ENCODE data around the gene HES6. TPM values are rescaled to one million over a fixed set of nuclear protein-coding genes. Genes with fewer than 3 reads are reported as not detected.

HES6 gene
- total RNA-seq, 2 donors from 2014 or later, result 55.6 to 79.5 TPM

DNA sequence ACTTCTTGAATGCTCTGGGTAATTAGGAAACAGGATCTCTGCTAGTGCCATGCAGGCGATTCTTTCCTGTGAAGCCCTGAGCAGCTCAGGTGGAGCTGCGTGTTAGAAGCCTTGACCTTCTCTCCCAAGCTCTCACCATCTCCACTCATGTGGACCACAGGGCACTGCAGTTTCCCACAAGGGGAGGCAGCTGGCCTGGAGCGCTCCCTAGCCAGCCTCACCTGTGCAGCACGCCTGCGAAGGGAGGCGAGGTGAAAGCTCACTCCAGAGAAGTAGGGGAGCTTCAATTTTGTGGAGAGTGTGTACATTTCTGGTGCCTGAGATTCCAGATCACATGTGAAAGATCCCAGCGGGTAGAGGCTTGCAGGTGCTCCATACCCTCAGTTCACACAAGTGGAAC, 11.1 kb upstream of the HES6 start:
- intact Hi-C loops (cut with DNase I), result no loop called here
- Histone ChIP-seq H3K9ac (ENCODE audit: low read depth in 2 of 2, low read length in 2 of 2) (no peak overlapping the region), H3K27ac (no peak overlapping the region), H3K4me1 (no peaks in the 10 kb centered on the region), H3K27me3 (no peaks in the 10 kb centered on the region), H3K36me3 (no peaks in the 10 kb centered on the region), H3K9me3 (no peaks in the 10 kb centered on the region), H3K4me3 (no peak overlapping the region)
- DNase-seq, result no peak
- TF ChIP-seq, protein P1, sequence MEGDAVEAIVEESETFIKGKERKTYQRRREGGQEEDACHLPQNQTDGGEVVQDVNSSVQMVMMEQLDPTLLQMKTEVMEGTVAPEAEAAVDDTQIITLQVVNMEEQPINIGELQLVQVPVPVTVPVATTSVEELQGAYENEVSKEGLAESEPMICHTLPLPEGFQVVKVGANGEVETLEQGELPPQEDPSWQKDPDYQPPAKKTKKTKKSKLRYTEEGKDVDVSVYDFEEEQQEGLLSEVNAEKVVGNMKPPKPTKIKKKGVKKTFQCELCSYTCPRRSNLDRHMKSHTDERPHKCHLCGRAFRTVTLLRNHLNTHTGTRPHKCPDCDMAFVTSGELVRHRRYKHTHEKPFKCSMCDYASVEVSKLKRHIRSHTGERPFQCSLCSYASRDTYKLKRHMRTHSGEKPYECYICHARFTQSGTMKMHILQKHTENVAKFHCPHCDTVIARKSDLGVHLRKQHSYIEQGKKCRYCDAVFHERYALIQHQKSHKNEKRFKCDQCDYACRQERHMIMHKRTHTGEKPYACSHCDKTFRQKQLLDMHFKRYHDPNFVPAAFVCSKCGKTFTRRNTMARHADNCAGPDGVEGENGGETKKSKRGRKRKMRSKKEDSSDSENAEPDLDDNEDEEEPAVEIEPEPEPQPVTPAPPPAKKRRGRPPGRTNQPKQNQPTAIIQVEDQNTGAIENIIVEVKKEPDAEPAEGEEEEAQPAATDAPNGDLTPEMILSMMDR (IDR thresholded peaks at IDR 0.05), result no peak

DNA sequence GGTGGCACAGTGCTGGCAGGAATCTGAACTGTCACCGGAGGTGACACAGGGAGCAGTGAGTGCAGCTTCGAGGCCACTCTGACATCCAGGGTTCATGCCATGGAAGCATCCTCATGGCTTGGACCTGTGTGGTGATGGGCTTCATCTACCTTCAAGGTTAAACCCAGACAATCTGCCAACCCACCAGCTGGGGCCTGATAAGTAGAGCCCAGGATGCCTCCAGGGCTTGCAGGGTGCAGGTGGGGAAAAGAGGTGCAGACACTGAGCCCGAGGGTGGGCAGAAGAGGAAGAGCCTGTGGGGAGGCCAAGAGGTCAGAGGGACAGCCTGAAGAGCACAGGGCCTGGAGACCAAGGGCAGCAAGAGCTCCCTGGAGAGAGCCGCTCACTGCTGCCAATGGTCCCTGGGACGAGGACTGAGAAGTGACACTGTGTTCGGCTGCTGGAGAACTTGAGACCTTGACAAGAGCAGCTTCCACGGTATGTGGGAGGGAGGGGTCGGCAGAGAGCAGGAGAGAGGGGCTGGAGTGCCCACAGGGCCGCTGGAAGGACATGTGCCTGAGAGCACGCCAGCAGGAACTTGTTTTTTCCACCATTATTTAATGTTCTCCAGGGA, 8.1 kb upstream of the HES6 start:
- Histone ChIP-seq H3K4me3 (no peak overlapping the region), H3K27ac (no peak overlapping the region), H3K9ac (ENCODE audit: low read depth in 2 of 2, low read length in 2 of 2) (no peak overlapping the region), H3K27me3 (no peaks in the 10 kb centered on the region), H3K9me3 (no peaks in the 10 kb centered on the region), H3K36me3 (no peaks in the 10 kb centered on the region), H3K4me1 (peaks cover 6% of the 10 kb centered on the region)
- intact Hi-C loops (cut with DNase I), result no loop called here
- TF ChIP-seq, protein P1 (IDR thresholded peaks at IDR 0.05), result no peak
- no peak for DNase-seq

DNA sequence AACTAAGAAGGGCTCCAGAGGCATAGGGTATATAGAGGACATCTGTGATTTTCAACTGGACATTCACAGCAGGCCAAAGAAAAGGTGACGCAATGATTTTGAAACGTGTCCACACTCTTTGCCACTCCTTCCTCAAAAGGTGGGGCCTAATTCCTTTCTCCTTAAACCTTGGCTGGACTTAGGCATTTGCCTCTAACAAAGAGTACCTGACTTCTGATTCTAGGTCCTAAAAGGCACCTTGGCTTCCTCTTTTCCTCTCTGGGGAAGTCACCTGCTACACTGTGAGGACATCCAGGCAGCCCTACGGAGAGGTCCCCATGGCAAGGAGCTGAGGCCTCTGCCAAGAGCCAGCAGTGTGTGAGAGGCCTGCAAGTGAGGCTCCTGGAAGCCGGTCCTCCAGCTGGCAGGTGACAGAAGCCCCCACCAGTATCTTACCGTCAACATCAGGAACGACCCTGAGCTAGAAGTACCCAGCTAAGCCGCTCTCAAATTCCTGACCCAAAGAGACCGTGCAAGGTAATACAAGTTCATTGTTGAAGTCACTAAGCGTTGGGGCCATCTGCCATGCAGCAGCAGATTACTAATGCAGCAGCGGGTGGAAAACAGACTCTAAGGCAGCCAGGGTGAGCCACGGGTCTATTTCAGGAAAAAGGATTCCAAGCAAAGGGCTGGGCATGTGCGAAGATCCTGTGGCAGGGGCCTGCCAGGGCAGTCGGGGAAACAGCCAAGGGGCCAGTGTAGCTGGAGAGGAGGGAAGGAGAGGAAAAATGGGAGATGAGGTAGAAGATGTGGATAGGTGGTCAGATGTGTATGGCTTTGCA, 7.4 kb upstream of the HES6 start:
- no peaks in the 10 kb centered on the region for H3K36me3 ChIP-seq

DNA sequence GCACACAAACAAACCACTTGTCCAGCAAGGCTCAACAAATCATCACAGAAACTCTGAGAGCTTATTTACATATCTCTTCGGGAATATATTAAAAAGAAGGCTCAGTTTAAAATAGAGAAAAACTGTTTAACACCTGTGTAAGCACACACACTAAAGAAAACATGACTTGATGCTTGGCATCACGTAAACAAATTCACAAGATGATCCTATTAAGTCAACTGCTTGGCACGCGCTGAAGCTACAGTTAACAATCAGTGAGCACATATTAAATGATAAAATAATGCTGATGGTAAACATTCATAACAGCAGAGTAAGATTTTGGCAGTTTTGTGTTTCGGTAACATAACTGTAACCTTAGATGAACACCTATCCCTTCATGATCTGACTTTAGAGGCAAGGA, 4.3 kb upstream of the HES6 start:
- H3K4me3 ChIP-seq, result no peak overlapping the region
- intact Hi-C loops (cut with DNase I), result no loop called here
- peaks cover 3% of the 10 kb centered on the region for H3K27me3 ChIP-seq
- TF ChIP-seq, protein P1 (IDR thresholded peaks at IDR 0.05), result no peak
- no peaks in the 10 kb centered on the region for H3K9me3 ChIP-seq
- H3K27ac ChIP-seq, result no peak overlapping the region
- H3K36me3 ChIP-seq, result no peaks in the 10 kb centered on the region
- no peak for DNase-seq
- H3K4me1 ChIP-seq, result peaks cover 10% of the 10 kb centered on the region
- no peak overlapping the region for H3K9ac ChIP-seq (ENCODE audit: low read depth in 2 of 2, low read length in 2 of 2)

More for the DNA sequence above, 7.4 kb upstream of the HES6 start:
- DNase-seq, result no peak
- H3K27me3 ChIP-seq, result no peaks in the 10 kb centered on the region
- peaks cover 10% of the 10 kb centered on the region for H3K4me1 ChIP-seq
- intact Hi-C loops (cut with DNase I), result no loop called here
- no peak overlapping the region for H3K9ac ChIP-seq (ENCODE audit: low read depth in 2 of 2, low read length in 2 of 2)
- no peaks in the 10 kb centered on the region for H3K9me3 ChIP-seq
- H3K27ac ChIP-seq, result no peak overlapping the region
- TF ChIP-seq, protein P1 (IDR thresholded peaks at IDR 0.05), result no peak
- no peak overlapping the region for H3K4me3 ChIP-seq

DNA sequence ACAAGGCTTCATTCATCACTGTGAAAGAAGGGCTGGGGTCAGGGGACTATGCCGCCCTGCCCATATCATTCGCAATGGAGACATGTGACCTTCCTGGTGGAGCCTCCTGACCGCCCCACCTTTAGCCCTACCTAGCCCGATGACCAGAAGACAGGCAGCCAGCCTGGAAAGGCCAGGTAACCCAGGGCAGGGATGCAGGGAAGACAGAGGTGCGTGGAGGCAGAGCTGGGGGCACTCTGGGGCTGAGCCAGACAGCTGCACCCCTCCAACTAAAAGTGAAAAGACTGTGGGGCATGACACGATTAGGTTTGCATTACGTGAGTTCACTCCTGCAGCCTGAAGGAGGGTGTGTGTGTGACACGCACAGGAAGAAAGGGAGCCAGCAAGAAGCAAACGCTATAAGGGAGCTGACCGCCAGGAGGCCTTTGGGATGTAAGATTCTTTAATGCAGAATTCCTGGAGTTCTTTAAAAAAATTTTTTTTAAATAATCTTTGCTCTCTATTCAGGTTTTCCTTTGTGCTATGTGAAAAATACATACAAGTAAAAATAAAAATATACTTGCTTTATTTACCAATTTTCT, 3.7 kb upstream of the HES6 start:
- TF ChIP-seq, protein P1 (IDR thresholded peaks at IDR 0.05), result peak; percentile 29

More for the DNA sequence above, 3.7 kb upstream of the HES6 start:
- no peak overlapping the region for H3K4me3 ChIP-seq
- H3K27me3 ChIP-seq, result peaks cover 3% of the 10 kb centered on the region
- H3K9me3 ChIP-seq, result no peaks in the 10 kb centered on the region
- no peaks in the 10 kb centered on the region for H3K36me3 ChIP-seq
- intact Hi-C loops (cut with DNase I), result no loop called here
- peaks cover 15% of the 10 kb centered on the region for H3K4me1 ChIP-seq
- no peak overlapping the region for H3K9ac ChIP-seq (ENCODE audit: low read depth in 2 of 2, low read length in 2 of 2)
- no peak for DNase-seq
- H3K27ac ChIP-seq, result peak overlapping the region; percentile 45
